C4-2B (cell line): Measurements from ENCODE around the gene SIRT2.

ENCODE experiments used
- H3K27ac ChIP-seq: fragments of 450-650 bp; 2 replicates; pipeline ENCODE4 v1.5.1; 2017
- ZFX ChIP-seq: fragments of 450-650 bp; IDR thresholded peaks from 2 replicates; pipeline ENCODE4 v1.6.1; 2017
- TF ChIP-seq, protein P1 (sequence below): fragments of 450-650 bp; conservative IDR thresholded peaks from 2 replicates; pipeline ENCODE4 v1.5.1; 2017; ENCODE audit warnings: mild to moderate bottlenecking

The SIRT2 gene

GRCh38 chr19:38901683-38902082 lies 2.3 kb upstream of the SIRT2 start:
- H3K27ac ChIP-seq, result no peak overlapping the region
- TF ChIP-seq, protein P1, sequence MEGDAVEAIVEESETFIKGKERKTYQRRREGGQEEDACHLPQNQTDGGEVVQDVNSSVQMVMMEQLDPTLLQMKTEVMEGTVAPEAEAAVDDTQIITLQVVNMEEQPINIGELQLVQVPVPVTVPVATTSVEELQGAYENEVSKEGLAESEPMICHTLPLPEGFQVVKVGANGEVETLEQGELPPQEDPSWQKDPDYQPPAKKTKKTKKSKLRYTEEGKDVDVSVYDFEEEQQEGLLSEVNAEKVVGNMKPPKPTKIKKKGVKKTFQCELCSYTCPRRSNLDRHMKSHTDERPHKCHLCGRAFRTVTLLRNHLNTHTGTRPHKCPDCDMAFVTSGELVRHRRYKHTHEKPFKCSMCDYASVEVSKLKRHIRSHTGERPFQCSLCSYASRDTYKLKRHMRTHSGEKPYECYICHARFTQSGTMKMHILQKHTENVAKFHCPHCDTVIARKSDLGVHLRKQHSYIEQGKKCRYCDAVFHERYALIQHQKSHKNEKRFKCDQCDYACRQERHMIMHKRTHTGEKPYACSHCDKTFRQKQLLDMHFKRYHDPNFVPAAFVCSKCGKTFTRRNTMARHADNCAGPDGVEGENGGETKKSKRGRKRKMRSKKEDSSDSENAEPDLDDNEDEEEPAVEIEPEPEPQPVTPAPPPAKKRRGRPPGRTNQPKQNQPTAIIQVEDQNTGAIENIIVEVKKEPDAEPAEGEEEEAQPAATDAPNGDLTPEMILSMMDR, result no peak
- TF ChIP-seq ZFX, result no peak

DNA sequence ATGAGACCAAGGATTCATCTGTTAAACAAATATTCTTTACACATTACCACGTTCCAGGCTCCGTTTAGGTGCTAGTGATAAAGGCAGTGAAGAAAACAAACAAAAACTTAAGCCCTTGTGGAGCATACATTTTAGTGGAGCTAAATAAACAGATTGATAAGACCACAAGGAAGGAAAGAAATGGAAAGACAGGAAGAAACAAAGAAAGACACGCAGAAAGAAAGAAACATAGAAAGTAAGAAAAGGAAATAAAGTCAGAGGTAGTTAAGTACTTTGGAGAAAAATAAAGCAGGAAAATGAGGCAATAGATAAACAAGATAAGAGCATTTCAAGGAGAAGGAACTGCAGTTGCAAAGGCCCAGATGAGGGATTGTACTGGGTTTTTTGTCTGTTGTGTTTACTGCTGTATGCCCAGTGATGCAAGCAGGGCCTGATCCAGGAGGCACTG lies 1.3 kb upstream of the SIRT2 start:
- no peak overlapping the region for H3K27ac ChIP-seq
- no peak for TF ChIP-seq ZFX
- TF ChIP-seq, protein P1, result no peak

DNA sequence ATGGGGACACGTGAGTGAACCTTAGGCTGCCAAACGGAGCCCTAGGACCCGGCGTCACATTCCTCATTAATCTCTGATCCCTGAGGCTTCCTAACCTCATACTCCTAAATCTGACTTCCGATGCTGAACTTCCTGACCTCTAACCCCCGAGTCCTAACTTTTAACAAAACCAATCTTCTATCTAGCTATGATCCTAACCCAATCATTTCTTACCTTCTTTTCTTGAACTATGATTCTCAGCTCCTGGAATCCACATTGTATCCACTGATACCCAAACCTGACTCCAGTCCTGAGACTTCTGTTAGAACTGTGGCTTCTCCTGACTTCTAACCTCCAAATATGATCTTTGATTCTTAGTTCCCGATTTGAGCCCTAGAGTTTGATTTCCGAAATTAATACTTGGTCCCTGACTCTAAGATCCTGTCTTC lies 798 bp upstream of the SIRT2 start:
- TF ChIP-seq, protein P1, result no peak
- TF ChIP-seq ZFX, result no peak
- peak overlapping the region; percentile 61 for H3K27ac ChIP-seq

DNA sequence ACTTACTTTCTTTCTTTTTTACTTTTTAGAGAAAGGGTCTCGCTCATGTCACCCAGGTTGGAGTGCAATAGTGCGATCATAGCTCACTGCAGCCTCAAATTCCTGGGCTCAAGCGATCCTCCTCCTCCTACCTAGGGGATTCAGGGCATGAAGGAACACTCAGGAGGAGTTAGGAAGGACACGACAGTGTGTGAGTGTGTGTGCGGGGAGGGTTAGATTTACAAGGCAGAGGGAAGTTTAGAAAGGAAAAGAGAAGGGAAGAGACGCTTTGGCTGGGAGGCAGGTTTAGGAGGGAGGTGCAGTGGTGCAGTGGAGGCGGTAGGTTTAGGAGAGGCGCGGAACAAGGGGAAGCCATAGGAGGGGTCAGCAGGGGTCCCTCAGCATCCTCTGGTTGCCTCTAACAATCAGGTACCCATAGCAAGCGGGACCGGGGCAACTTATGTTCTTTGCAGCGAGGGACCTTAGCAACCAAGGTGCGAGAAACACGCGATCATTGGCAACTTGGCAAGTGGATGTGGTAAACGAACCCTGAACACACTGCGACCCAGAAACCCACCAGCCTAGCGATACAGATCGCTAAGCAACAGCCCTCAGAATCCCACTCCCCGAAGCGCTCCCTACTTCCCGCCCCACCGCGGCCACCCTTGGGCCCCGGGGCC lies 501 bp downstream of the SIRT2 start:
- TF ChIP-seq, protein P1, result no peak
- no peak for TF ChIP-seq ZFX
- peak overlapping the region; percentile 61 for H3K27ac ChIP-seq

- H3K27ac ChIP-seq, result no peak overlapping the region
- TF ChIP-seq, protein P1, result no peak
- TF ChIP-seq ZFX, result no peak
These were observed 4.5 kb downstream of the SIRT2 start for GRCh38 chr19:38894968-38895367.

- TF ChIP-seq, protein P1, result no peak
- TF ChIP-seq ZFX, result no peak
- no peak overlapping the region for H3K27ac ChIP-seq
These were observed 6.1 kb downstream of the SIRT2 start for GRCh38 chr19:38893341-38893771.

- TF ChIP-seq ZFX, result no peak
- TF ChIP-seq, protein P1, result no peak
- H3K27ac ChIP-seq, result no peak overlapping the region
These were observed 6.6 kb downstream of the SIRT2 start for GRCh38 chr19:38892841-38893240.
